ENCODE measurements around the gene TMEM221. TPM values are rescaled to one million over a fixed set of nuclear protein-coding genes. Genes with fewer than 3 reads are reported as not detected.

Gene TMEM221
- total and polyA plus RNA-seq, 8 donors = 1.6 to 2.6 (median 2.0) TPM; not detected in 2

GRCh38 chr19:17431417-17431816 lies 17.1 kb downstream of the TMEM221 start:
- intact Hi-C loops (cut with DNase I) = no loop called here
- ATAC-seq (no peak), DNase-seq (no peak)
- Histone ChIP-seq H3K36me3 (no peaks in the 10 kb centered on the region), H3K9me3 (no peaks in the 10 kb centered on the region), H3K27ac (no peak overlapping the region), H3K4me1 (no peaks in the 10 kb centered on the region), H3K27me3 (no peaks in the 10 kb centered on the region), H3K4me3 (no peak overlapping the region)
- TF ChIP-seq CTCF (IDR thresholded peaks at IDR 0.05) = no peak

GRCh38 chr19:17429641-17430113 lies 18.8 kb downstream of the TMEM221 start:
- H3K36me3 ChIP-seq = no peaks in the 10 kb centered on the region
- intact Hi-C loops (cut with DNase I) = no loop called here
- H3K27ac ChIP-seq = no peak overlapping the region
- H3K27me3 ChIP-seq = no peaks in the 10 kb centered on the region
- DNase-seq (peak in 1 of 4 donors; percentile 37), ATAC-seq (no peak)
- no peak for TF ChIP-seq CTCF (IDR thresholded peaks at IDR 0.05)
- H3K9me3 ChIP-seq = no peaks in the 10 kb centered on the region
- no peak overlapping the region for H3K4me3 ChIP-seq
- H3K4me1 ChIP-seq = no peaks in the 10 kb centered on the region

- DNase-seq = peak in 2 of 4 donors; percentile 63 to 68
- H3K36me3 ChIP-seq = peaks cover 0 to 10% of the 10 kb centered on the region in 2 donors
- intact Hi-C loops (cut with DNase I) = no loop called here
- no peak overlapping the region for H3K4me3 ChIP-seq
- no peak overlapping the region for H3K27ac ChIP-seq
- no peaks in the 10 kb centered on the region for H3K9me3 ChIP-seq
- H3K27me3 ChIP-seq = no peaks in the 10 kb centered on the region
- H3K4me1 ChIP-seq = peaks cover 0 to 6% of the 10 kb centered on the region in 2 donors
- TF ChIP-seq CTCF (IDR thresholded peaks at IDR 0.05) = no peak
- peak; percentile 27 for ATAC-seq
These were observed 23.6 kb downstream of the TMEM221 start for GRCh38 chr19:17424743-17425365.

GRCh38 chr19:17423429-17424208 lies 24.8 kb downstream of the TMEM221 start:
- Histone ChIP-seq H3K4me3 (no peak overlapping the region), H3K4me1 (peaks cover 5 to 13% of the 10 kb centered on the region in 2 donors), H3K36me3 (peaks cover 0 to 10% of the 10 kb centered on the region in 2 donors), H3K27me3 (no peaks in the 10 kb centered on the region), H3K9me3 (no peaks in the 10 kb centered on the region), H3K27ac (no peak overlapping the region)
- ATAC-seq (no peak), DNase-seq (peak in 1 of 4 donors; percentile 78)
- intact Hi-C loops (cut with DNase I) = no loop called here
- no peak for TF ChIP-seq CTCF (IDR thresholded peaks at IDR 0.05)

GRCh38 chr19:17421942-17422341 lies 26.5 kb downstream of the TMEM221 start:
- no peaks in the 10 kb centered on the region for H3K27me3 ChIP-seq
- no peaks in the 10 kb centered on the region for H3K9me3 ChIP-seq
- DNase-seq (peak in 1 of 4 donors; percentile 24), ATAC-seq (no peak)
- H3K36me3 ChIP-seq = peaks cover 0 to 10% of the 10 kb centered on the region in 2 donors
- peaks cover 5 to 13% of the 10 kb centered on the region in 2 donors for H3K4me1 ChIP-seq
- intact Hi-C loops (cut with DNase I) = no loop called here
- H3K27ac ChIP-seq = no peak overlapping the region
- no peak for TF ChIP-seq CTCF (IDR thresholded peaks at IDR 0.05)
- no peak overlapping the region for H3K4me3 ChIP-seq
